ENCODE data around the gene LSR.

The LSR gene, protein sequence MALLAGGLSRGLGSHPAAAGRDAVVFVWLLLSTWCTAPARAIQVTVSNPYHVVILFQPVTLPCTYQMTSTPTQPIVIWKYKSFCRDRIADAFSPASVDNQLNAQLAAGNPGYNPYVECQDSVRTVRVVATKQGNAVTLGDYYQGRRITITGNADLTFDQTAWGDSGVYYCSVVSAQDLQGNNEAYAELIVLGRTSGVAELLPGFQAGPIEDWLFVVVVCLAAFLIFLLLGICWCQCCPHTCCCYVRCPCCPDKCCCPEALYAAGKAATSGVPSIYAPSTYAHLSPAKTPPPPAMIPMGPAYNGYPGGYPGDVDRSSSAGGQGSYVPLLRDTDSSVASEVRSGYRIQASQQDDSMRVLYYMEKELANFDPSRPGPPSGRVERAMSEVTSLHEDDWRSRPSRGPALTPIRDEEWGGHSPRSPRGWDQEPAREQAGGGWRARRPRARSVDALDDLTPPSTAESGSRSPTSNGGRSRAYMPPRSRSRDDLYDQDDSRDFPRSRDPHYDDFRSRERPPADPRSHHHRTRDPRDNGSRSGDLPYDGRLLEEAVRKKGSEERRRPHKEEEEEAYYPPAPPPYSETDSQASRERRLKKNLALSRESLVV

DNA sequence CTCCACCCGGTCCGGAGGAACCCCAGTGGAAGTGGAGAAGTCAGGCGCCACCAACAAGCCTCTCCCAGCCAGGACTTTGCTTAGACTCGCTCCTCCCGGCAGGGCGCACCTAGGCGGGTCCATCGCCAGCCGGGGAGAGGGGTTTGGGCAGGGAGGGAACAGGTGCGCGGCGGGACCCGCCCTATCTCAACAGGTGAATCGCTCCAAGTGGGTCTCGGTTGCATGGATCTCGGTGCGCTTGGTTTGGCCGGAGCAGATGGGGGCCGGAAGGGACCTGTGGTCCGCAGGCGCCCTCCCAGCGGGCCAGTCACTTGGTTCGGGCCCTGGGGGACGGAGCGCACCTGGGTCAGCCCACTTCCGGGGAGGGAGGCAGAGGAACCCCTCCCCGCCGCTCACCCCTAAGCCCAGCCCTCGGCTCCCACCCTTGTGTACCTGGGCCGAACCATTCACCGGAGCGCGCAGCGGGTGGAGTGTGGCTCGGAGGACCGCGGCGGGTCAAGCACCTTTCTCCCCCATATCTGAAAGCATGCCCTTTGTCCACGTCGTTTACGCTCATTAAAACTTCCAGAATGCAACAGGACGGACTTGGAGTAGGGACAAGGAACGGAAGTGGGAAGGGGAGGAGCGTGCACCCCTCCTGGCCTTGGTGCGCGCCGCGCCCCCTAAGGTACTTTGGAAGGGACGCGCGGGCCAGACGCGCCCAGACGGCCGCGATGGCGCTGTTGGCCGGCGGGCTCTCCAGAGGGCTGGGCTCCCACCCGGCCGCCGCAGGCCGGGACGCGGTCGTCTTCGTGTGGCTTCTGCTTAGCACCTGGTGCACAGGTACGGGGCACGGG lies at the start of gene LSR:
TSS of gene LSR (plus strand) at position 693 of the 836 bp plus-strand sequence. CDS start at position 714, 21 bp downstream.
- no peak for DNase-seq (ENCODE audit: low spot score)

DNA sequence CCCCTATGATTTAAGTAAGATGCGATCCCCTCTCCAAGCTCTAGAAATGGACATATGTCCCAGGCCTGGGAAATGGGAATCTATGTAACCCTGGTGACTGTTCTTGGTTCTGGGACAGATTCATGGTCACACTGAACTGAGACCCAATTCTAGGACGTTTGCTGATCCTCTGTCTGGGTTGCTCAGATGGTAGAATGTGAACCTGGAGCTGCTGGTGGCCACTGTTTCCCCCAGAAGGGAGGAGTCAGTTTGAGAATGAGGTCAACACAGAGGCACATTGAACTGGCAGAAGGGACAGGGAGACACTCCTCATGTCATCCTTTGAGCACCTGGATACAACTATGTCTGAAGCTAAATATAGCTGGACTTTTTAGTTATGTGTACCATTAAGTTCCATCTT lies 49.3 kb upstream of the LSR start:
- DNase-seq (ENCODE audit: low spot score), result no peak

DNA sequence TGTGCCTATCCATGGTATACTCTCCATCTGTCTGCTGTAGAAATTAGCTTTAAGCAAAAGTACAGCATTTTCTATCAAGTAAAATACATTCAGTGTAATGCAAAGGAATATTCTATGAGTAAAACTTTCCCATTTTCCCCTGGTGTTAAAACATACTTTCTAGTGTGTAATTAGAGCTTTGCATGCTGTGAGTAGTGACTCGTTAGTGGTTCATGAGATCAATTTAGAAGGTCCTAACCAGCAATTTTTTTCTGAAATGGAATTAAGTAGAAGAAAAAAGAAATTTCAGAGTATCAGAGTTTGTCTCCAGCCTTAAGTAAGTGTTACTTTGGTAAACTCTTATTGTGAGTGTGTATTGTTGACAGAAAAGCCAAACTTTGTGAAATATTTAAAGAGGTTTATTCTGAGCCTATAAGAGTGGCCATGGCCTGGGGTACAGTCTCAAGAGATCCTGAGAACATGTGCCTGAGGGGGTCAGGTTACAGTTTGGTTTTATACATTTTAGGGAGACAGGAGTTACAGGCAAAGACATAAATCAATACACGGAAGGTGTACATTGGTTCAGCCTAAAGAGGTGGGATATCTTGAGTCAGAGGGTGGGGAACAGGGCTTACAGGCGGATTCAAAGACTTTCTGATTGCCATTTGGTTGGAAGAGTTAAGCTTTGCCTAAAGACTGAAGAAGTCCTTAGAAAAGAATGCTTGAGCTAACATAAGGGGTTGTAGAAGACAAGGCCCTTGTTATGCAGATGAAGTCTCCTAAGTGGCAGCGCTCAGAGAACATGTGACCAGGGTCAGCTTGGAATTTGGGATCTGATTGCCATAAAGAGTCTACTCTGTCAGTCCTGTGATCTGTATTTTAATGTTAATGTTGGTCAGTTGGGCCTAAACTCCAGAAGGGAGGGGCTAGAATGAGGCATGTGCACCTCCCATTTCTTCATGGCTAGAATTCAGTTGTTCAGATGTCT lies 45.8 kb upstream of the LSR start:
- no peak for DNase-seq (ENCODE audit: low spot score)

DNA sequence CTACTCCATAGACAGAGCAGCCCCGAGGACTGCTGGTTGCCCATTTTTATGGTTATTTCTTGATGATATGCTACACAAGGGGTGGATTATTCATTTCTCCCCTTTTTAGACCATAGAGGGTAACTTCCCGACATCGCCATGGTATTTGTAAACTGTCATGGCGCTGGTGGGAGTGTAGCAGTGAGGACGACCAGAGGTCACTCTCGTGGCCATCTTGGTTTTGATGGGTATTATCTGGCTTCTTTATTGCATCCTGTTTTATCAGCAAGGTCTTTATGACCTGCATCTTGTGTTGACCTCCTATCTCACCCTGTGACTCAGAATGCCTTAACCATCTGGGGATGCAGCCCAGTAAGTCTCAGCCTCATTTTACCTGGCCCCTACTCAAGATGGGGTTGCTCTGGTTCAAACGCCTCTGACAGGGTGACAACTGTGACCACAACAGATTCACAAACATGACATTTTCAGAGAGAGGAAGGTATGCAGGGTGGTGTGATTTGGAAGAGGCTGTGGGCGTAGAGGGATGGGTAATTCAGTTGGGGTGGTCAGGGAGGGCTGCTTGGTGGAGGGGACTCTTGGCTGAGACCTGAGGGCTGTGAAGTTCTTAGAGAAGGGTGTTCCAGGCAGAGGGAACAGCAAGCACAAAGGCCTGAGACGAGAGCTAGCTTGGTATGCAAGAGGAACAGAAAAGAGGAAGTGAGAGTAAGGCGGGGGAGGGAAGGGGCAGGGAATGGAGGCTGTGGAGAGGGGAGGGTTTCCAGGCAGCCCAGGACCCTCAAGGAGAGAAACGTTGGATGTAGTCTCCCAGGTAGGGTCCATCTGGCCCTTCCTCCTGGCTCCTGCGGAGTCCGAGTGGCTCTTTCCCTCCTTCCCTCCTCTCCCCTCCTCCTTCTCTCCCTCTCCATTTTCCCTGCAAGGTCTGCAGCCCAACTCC lies 43.7 kb upstream of the LSR start:
- no peak for DNase-seq (ENCODE audit: low spot score)

DNA sequence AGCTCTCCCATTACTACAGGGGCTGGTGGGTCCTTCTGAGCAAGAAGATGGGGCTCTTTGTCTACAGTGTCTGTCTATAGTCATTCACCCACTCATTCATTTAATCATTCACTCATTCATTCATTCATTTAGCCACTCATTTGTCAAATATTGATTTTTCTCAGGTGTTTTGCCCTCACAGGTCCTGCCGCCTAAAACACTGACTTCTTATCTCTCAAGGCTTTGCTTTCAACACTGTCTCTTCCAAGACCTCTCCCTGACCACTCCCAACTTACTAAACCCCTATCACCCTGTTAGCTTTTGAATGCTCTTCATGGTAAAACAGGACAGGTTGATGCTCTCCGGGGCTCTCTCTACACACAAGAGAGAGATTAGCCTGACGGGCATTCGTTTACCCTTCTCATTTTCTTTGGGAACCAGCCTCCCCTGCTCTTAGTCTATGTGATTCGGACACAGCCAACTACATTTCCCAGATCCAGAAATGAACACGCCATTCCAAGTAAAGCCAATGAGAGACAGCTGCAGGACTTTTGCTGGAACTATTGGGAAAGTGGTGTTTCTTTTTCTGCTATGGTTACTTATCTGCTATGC lies 43.0 kb upstream of the LSR start:
- DNase-seq (ENCODE audit: low spot score), result no peak

DNA sequence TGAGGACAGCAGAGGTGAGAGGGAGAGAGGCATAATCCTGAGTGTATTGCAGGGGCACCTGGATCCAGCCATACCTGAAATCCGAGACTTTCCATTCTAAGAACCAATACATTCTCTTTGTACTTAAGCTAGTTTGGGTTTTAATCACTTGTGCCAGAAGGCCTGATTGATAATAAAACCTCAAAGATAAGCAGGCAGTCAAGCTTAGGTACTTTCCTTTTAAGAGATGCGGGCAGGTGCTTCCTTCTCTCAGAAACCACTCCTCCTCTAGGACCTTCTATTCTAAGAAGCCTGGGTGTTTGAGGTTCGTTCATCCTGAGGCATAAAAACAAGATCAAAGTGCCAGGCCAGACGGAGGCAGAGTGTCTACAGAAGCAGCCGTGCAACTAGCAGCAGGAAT lies 42.4 kb upstream of the LSR start:
- no peak for DNase-seq (ENCODE audit: low spot score)

DNA sequence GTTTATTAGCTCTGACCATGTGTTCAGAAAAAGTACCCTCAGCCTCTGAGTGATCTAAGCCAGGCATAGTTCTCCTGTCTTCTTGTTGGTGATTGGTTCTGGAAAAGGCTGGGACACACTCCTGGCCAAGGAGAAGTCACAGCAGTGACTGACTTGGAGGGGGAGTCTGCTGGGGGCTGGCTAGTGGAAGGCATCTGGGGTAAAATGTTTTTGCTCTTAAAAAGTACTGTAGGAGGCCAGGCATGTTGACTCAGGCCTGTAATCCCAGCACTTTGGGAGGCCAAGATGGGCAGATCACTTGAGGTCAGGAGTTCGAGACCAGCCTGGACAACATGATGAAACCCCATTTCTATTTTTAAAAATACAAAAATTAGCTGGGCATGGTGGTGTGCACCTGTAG lies 41.9 kb upstream of the LSR start:
- no peak for DNase-seq (ENCODE audit: low spot score)

DNA sequence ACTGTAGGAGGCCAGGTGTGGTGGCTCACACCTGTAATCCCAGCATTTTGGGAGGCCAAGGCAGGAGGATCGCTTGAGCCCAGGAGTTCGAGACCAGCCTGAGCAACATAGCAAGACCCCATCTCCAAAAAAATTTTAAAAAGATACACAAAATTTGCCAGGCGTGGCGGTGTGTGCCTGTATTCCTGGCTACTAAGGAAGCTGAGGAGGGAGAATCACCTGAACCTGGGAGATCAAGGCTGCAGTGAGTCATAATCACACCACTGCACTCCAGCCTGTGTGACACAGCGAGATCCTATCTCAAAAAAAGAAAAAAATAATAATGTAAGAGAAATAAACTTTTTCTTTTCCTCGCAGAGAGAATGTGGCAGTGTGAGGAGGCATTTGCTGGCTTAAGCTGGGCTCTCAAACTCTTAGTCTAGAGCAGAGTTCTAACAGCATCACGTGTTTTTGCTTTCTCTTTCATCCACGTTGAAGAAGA lies 41.4 kb upstream of the LSR start:
- no peak for DNase-seq (ENCODE audit: low spot score)

DNA sequence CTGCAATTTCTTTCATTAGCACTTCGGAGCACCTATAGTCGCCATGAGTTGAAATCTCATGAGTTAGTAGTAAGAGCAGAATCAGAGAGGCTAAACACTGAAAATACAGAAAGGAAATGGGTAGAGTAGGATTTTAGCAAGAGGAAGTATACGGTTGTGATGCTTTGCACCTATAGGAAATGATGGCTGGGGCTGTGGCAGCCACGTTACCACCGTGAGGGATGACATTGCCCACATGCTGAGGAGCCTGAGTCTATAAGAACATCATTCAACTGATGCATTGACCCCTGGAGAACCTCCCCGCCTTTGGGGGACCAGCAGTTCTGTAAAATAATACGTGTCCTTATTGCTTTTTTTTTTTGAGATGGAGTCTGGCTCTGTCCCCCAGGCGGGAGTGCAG lies 40.7 kb upstream of the LSR start:
- no peak for DNase-seq (ENCODE audit: low spot score)

DNA sequence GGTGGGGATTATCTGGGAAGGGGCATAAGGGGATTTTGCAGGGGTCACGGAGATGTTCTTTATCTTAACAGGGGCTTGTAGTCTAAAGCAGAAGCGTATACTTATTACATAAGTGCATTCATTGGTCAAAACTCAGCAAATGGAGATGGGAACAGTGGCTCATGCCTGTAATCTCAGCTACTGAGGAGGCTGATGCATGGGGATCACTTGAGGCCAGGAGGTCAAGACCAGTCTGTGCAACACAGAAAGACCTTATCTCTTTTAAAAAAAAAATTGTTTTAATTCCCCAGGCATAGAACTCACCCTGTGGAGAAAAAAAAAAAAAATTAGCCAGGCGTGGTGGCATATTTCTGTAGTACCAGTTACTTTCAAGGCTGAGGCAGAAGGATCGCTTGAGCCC lies 39.2 kb upstream of the LSR start:
- no peak for DNase-seq (ENCODE audit: low spot score)

DNA sequence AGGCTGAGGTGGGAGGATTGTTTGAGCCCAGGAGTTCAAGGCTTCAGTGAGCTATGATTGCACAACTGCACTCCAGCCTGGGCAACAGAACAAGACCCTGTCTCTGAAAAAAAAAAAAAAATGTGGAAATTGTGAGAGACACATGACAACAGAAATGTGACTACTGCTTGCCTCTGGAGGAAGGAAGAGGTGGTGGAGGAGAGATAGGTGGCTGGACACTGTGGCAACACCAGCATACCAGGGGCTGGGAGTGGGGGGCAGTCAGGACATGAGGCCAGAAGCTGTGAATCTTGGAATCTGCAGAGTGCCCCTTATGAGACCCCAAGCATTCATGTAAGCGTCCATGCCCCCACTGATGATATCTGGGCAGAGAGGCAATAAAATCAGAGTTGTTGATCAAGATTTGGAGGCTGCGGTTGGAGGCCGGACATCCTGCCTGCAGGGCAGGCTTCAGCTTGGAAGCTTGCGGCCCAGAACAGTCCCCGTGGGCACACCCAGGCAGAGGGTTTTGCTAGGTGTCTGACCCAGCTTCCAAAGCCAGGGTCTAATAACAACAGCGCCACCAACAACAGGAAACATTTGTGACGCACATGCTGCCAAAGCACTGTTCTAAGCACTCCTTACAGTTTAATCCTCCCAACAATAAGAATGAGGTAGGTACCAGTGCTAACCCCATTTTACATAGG lies 37.1 kb upstream of the LSR start:
- no peak for DNase-seq (ENCODE audit: low spot score)

DNA sequence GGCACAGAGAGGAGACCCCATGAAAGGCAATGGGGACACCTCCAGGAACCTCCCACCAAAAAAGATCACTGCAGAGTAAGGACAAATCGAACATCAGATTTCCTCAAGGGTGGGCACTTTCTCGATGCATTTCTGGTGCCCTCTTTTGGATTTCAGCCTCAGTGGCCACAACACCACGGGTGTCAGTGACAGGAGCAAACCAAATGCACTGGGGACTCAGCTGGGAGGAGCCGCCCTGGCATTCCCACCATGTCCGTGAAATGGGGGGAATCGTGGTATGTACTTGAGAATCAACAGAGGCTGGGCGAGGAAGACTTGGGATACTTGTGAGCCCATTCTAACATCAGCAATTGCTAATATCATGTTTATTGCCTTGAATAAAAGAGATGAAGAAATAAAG lies 36.6 kb upstream of the LSR start:
- no peak for DNase-seq (ENCODE audit: low spot score)

DNA sequence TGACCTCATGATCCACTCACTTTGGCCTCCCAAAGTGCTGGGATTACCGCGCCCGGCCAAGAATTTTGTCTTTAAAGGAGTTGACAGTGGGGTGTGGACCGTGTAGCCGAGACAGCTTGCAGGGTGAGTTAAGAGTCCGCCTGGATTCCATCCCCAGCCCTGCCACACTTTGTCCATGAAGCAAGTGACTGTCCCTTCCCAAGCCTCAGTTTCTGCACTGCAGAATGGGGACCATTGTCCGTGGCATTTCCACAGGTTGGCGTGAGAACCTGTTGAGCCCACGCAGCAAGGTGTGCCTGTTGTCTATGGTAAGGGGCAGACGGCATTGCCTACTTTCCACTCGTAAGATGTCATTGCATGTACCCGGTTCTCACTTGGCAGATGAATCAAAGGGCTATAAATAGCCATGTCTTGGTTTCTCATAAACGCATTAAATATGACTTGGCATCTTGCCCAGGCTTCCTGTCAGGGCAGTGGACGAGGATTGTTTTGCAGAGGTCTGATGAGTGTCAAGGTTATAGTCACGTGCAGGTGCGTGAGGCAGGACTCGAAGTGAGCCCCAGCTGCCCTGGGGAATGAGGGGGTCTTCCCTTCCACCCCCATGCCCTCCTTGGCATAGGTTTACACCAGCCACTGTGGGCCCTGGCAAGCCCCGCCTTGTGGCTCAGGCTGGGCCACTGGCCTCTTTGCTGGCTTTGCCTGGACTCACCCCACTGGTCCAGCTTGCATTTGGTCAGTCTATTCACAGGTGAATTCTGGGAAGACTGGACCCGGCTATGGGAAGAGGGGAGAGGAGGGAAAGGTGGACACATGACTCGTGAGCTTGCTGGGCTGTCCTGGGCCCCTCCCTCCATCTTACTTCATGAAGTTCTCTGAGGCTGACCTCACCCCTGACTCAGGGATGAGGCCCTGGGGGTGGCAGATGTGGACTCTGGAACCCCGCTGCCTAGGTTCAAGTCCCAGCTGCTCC lies 34.9 kb upstream of the LSR start:
- no peak for DNase-seq (ENCODE audit: low spot score)

DNA sequence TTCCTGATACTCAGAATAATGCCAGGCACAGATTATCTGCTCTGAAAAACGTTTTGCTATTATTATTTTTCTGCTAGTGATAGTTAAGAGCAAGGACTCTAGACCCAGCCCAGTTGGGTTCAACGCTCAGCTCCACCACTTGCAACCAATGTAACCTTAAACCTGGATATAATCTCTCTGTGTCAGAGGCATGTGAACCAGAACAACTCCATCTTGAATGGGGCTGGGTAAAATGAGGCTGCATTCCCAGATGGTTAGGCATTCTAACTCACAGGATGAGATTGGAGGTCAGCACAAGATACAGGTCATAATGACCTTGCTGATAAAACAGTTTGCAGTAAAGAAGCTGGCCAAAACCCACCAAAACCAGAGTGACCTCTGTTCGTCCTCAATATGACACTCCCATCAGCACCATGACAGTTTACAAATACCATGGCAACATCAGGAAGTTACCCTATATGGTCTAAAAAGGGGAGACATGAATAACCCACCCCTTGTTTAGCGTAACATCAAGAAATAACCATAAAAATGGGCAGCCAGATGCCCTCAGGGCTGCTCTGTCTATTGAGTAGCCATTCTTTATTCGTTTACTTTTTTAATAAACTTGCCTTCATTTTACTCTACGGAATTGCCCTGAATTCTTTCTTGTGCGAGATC lies 33.9 kb upstream of the LSR start:
- no peak for DNase-seq (ENCODE audit: low spot score)

DNA sequence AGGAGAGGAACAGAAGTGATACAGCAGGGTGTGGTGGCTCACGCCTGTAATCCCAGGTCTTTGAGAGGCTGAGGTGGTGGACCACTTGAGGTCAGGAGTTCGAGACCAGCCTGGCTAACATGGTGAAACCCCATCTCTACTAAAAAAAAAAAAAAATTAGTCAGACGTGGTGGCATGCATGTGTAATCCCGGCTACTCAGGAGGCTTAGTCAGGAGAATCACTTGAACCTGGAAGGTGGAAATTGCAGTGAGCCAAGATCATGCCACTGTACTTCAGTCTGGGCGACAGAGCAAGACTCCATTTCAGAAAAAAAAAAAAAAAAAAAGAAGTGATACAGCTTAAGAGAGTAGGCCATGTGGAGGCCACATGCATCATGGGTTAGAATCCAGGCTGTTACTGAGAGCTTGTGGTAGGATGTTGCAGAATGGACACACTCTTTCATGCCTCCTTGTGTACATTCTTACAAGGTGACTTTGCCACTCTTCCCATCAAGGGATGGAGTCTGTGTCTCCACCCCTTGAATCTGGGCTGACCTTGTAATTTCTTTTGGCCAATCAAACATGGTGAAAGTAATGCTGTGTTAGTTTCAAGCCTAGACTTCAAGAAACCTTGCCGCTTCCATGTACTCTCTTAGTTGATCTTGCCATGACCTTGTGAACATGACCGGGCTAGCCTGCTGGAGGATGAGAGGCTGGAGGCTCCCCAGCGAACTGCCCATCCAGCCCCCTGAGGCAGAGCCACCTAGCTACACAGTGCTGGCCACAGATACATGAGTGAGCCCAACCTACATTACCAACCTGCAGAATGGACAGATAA lies 32.6 kb upstream of the LSR start:
- no peak for DNase-seq (ENCODE audit: low spot score)

DNA sequence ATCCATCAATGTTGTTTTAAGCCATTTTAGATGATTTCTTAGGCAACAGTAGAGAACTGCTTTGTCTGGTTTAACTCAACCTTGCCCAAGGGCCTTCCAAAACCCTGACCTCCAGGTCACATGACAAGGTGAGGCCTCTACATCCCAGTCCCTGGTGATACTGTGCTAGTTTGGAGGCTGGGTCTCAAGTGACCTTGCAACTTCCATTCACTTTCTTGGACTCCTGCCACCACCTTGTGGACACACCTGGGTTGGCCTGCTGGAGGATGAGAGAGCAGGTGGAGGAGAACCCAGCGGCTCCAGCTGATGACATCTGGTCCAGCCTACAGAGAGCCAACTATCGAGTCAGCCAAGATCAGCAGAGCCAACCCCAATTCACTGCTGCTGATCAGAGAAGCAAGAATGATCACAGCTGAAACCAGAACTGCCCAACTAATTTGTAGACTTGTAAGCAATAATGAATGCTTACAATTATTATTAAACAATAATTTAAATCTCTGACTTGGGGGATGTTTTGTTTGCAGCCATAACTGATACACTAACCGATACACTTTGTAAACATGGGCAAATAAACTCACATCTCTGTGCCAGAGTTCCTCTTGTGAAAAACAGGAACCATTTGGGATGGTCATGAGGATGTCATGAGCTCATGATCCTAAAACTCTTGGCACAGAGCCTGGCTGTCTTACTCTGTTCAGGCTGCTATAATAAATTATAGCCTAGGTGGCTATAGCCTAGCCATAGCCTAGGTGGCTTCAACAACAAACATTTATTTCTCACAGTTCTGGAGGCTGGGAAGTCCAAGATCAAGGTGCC lies 31.8 kb upstream of the LSR start:
- no peak for DNase-seq (ENCODE audit: low spot score)
